Measurements from ENCODE around the gene ANKLE2. TPM values are rescaled to one million over a fixed set of nuclear protein-coding genes. Genes with fewer than 3 reads are reported as not detected.

The ANKLE2 gene
- total RNA-seq, 1 experiment from 2014 or later, result 85.9 TPM

GRCh38 chr12:132723015-132723763 is 38.4 kb downstream of the ANKLE2 start:
- Histone ChIP-seq H3K9me2 (replicated peaks; ENCODE audit: low read length) (no peaks in the 10 kb centered on the region), H3K27ac (ENCODE audit: low read length) (no peak overlapping the region), H2AFZ (ENCODE audit: low read length) (no peak overlapping the region), H3K79me2 (ENCODE audit: low read length) (no peaks in the 10 kb centered on the region; the same call in none of the 2 replicates), H4K20me1 (ENCODE audit: low read length) (peaks cover 29% of the 10 kb centered on the region), H3K4me3 (ENCODE audit: low read length) (no peak overlapping the region), H3K9ac (ENCODE audit: low read length) (no peak overlapping the region), H3K27me3 (ENCODE audit: low read length) (no peaks in the 10 kb centered on the region), H3K9me3 (ENCODE audit: low read length) (no peaks in the 10 kb centered on the region), H3F3A (ENCODE audit: low read length, unreplicated experiment) (peaks cover 7% of the 10 kb centered on the region), H3K36me3 (ENCODE audit: low read depth, low read length) (peaks cover 73% of the 10 kb centered on the region), H3K4me2 (ENCODE audit: low read length) (no peak overlapping the region), H3K4me1 (ENCODE audit: insufficient read depth, low read length) (peaks cover 11% of the 10 kb centered on the region)
- no TSS peak for BruUV-seq (replicated peaks)
- no peak for ATAC-seq
- TF ChIP-seq EZH2 (IDR thresholded peaks at IDR 0.05; ENCODE audit: low read length, unreplicated experiment) (no peak), EZH2phosphoT487 (IDR thresholded peaks at IDR 0.05; ENCODE audit: borderline replicate concordance, low read length) (no peak), CTCF (conservative IDR thresholded peaks at IDR 0.05; ENCODE audit: low read depth, low read length) (no peak)
- ChIA-PET CTCF (no interaction called here), POLR2A (ENCODE audit: unreplicated experiment) (no interaction called here)
- DNase-seq, result no peak
- intact Hi-C loops (cut with micrococcal nuclease), result no loop called here

GRCh38 chr12:132720606-132721345 is 40.9 kb downstream of the ANKLE2 start:
- Histone ChIP-seq H3K79me2 (ENCODE audit: low read length) (peaks cover 3% of the 10 kb centered on the region), H3K9ac (ENCODE audit: low read length) (no peak overlapping the region), H3K4me1 (ENCODE audit: insufficient read depth, low read length) (peaks cover 11% of the 10 kb centered on the region), H3K27me3 (ENCODE audit: low read length) (no peaks in the 10 kb centered on the region), H3K9me3 (ENCODE audit: low read length) (no peaks in the 10 kb centered on the region), H4K20me1 (ENCODE audit: low read length) (peaks cover 29% of the 10 kb centered on the region), H3K4me2 (ENCODE audit: low read length) (no peak overlapping the region), H2AFZ (ENCODE audit: low read length) (no peak overlapping the region), H3K27ac (ENCODE audit: low read length) (no peak overlapping the region), H3K36me3 (ENCODE audit: low read depth, low read length) (peaks cover 58% of the 10 kb centered on the region), H3K4me3 (ENCODE audit: low read length) (no peak overlapping the region), H3F3A (ENCODE audit: low read length, unreplicated experiment) (peaks cover 7% of the 10 kb centered on the region), H3K9me2 (replicated peaks; ENCODE audit: low read length) (no peaks in the 10 kb centered on the region)
- intact Hi-C loops (cut with micrococcal nuclease), result no loop called here
- ChIA-PET CTCF (no interaction called here), POLR2A (ENCODE audit: unreplicated experiment) (no interaction called here)
- DNase-seq (no peak), ATAC-seq (no peak)
- BruUV-seq (replicated peaks), result TSS peak; percentile 50
- no peak for TF ChIP-seq EZH2 (IDR thresholded peaks at IDR 0.05; ENCODE audit: low read length, unreplicated experiment)
- TF ChIP-seq CTCF (conservative IDR thresholded peaks at IDR 0.05; ENCODE audit: low read depth, low read length), result no peak

- Histone ChIP-seq H3K79me2 (ENCODE audit: low read length) (peaks cover 4% of the 10 kb centered on the region), H3K27me3 (ENCODE audit: low read length) (no peaks in the 10 kb centered on the region)
- POLR2A ChIA-PET (ENCODE audit: unreplicated experiment), result no interaction called here
Measured at GRCh38 chr12:132719954-132720324, 41.7 kb downstream of the ANKLE2 start.

More at GRCh38 chr12:132719954-132720324, 41.7 kb downstream of the ANKLE2 start:
- H3K4me1 ChIP-seq (ENCODE audit: insufficient read depth, low read length), result peaks cover 11% of the 10 kb centered on the region
- peaks cover 53% of the 10 kb centered on the region for H3K36me3 ChIP-seq (ENCODE audit: low read depth, low read length)
- BruUV-seq (replicated peaks), result no TSS peak
- no peak overlapping the region for H3K4me2 ChIP-seq (ENCODE audit: low read length)
- peak overlapping the region; percentile 52 for H3K27ac ChIP-seq (ENCODE audit: low read length)
- peaks cover 7% of the 10 kb centered on the region for H3F3A ChIP-seq (ENCODE audit: low read length, unreplicated experiment)
- H2AFZ ChIP-seq (ENCODE audit: low read length), result no peak overlapping the region
- peaks cover 31% of the 10 kb centered on the region for H4K20me1 ChIP-seq (ENCODE audit: low read length)
- ATAC-seq (no peak), DNase-seq (no peak)
- H3K9me2 ChIP-seq (replicated peaks; ENCODE audit: low read length), result no peaks in the 10 kb centered on the region
- CTCF ChIA-PET, result no interaction called here
- no peak overlapping the region for H3K9ac ChIP-seq (ENCODE audit: low read length)
- TF ChIP-seq CTCF (conservative IDR thresholded peaks at IDR 0.05; ENCODE audit: low read depth, low read length) (no peak), EZH2phosphoT487 (IDR thresholded peaks at IDR 0.05; ENCODE audit: borderline replicate concordance, low read length) (no peak), EZH2 (IDR thresholded peaks at IDR 0.05; ENCODE audit: low read length, unreplicated experiment) (no peak)
- no peak overlapping the region for H3K4me3 ChIP-seq (ENCODE audit: low read length)
- intact Hi-C loops (cut with micrococcal nuclease), result no loop called here
- H3K9me3 ChIP-seq (ENCODE audit: low read length), result no peaks in the 10 kb centered on the region

All from PC-3 (cell line).